Spleen (tissue), 7 donors: Measurements from ENCODE around the gene FTSJ1.

Experiments used
- CTCF ChIP-seq, 11 experiments: fragments of 200-600 bp in 7 of 11; fragments of 450-650 bp in 4 of 11; sonication (generic) in 4 of 11; IDR thresholded peaks in 8 of 11; conservative IDR thresholded peaks in 3 of 11; 1 replicate in 7 of 11; 2 replicates in 4 of 11; pipeline versions ENCODE4 v1.4.0 to v1.8.0; 2016 to 2021; ENCODE audit warnings: antibody characterized with exemption in 11 of 11, inconsistent platforms in 4 of 11, mild to moderate bottlenecking in 1 of 11
- POLR2A ChIP-seq, 3 donors: fragments of 450-650 bp; IDR thresholded peaks; one replicate each; pipeline ENCODE4 v1.5.1; 2017; ENCODE audit warnings: antibody characterized with exemption in 3 of 3, mild to moderate bottlenecking in 1 of 3
- POLR2AphosphoS5 ChIP-seq, 3 donors: sonication (generic); formaldehyde crosslinking; IDR thresholded peaks; one replicate each; pipeline ENCODE4 v1.5.1; 2017; ENCODE audit warnings: antibody characterized with exemption in 3 of 3
- donor health status: DM: no; HTN: no; CAD: no; lungs with moderate emphysema.
- donor health status: DM: no; HTN: no; CAD: no.
- donor health status: DM: no; HTN: no; CAD: no.

DNA sequence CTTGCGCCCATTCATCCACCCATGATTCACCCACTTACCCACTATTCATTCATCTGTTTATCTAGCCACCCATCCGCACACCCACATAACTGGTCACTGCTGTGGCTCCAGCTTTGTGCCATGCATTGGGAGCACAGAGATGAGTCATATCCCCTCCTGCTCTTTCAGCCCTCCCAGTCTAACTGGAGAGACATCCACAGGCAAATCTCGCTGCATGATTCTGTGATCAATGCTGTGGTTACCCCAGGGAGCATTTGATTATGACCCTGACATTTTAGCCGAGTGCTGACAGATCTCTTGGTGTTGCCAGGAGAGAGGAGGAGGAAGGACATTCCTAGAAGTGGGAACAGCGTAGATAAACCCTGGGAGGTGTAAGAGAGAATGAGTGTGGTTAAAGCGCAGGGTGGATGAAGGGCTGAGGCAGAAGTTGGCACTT is 22.4 kb downstream of the FTSJ1 start:
- no peak for TF ChIP-seq CTCF (IDR thresholded peaks at IDR 0.05 in 8 of 11, conservative IDR thresholded peaks at IDR 0.05 in 3 of 11)
- no peak for TF ChIP-seq POLR2AphosphoS5 (IDR thresholded peaks at IDR 0.05)
- no peak for TF ChIP-seq POLR2A (IDR thresholded peaks at IDR 0.05)
